ENCODE measurements around the gene HUNK. TPM values are rescaled to one million over a fixed set of nuclear protein-coding genes. Genes with fewer than 3 reads are reported as not detected.
"Not testable (repeated sequence)": the region's sequence is repeated elsewhere in the genome, so short reads cannot be mapped to it uniquely, and the experiment has no call there.

HUNK gene
- under 1 TPM in 1 of 2 experiments, not detected in 1; 0.15 TPM for total RNA-seq

GRCh38 chr21:31872452-31873274 lies at the start of gene HUNK:
Gene HUNK, plus strand, starts transcription at chr21:31873020. Its CDS starts 655 bp downstream, at chr21:31873675.
- ChIA-PET POLR2A (no interaction called here), CTCF (no interaction called here)

GRCh38 chr21:31829736-31830472 lies 42.9 kb upstream of the HUNK start:
- ChIA-PET POLR2A (no interaction called here), CTCF (no interaction called here)

- ChIA-PET POLR2A (no interaction called here), CTCF (no interaction called here)
Measured at GRCh38 chr21:31830701-31831100, 42.1 kb upstream of the HUNK start.

- POLR2A ChIA-PET: no interaction called here
- CTCF ChIA-PET: no interaction called here
Measured at GRCh38 chr21:31837041-31837440, 35.8 kb upstream of the HUNK start.

- ChIA-PET POLR2A (no interaction called here), CTCF (no interaction called here)
Measured at GRCh38 chr21:31837618-31838390, 35.0 kb upstream of the HUNK start.

GRCh38 chr21:31838586-31839355 lies 34.0 kb upstream of the HUNK start:
- CTCF ChIA-PET: no interaction called here
- POLR2A ChIA-PET: no interaction called here

GRCh38 chr21:31844206-31844605 lies 28.6 kb upstream of the HUNK start:
- CTCF ChIA-PET: no interaction called here
- POLR2A ChIA-PET: no interaction called here

- ChIA-PET POLR2A (no interaction called here), CTCF (interaction anchor here (1.0 kb wide), 1 partner anchor 21 kb away, joined by 3 read pairs; no protein-coding TSS in a partner anchor)
Measured at GRCh38 chr21:31845151-31845729, 27.6 kb upstream of the HUNK start.

- ChIA-PET POLR2A (no interaction called here), CTCF (no interaction called here)
Measured at GRCh38 chr21:31846690-31847089, 26.1 kb upstream of the HUNK start.

- ChIA-PET CTCF (interaction anchor here (0.7 kb wide), 1 partner anchor 18 kb away, joined by 3 read pairs; no protein-coding TSS in a partner anchor), POLR2A (no interaction called here)
Measured at GRCh38 chr21:31847761-31848160, 25.1 kb upstream of the HUNK start.

GRCh38 chr21:31848326-31848985 lies 24.4 kb upstream of the HUNK start:
- CTCF ChIA-PET: no interaction called here
- POLR2A ChIA-PET: no interaction called here

- POLR2A ChIA-PET: no interaction called here
- CTCF ChIA-PET: no interaction called here
Measured at GRCh38 chr21:31850886-31851285, 21.9 kb upstream of the HUNK start.

- ChIA-PET CTCF (no interaction called here), POLR2A (no interaction called here)
Measured at GRCh38 chr21:31855180-31855579, 17.6 kb upstream of the HUNK start.

GRCh38 chr21:31857096-31857495 lies 15.7 kb upstream of the HUNK start:
- CTCF ChIA-PET: no interaction called here

GRCh38 chr21:31857631-31858030 lies 15.2 kb upstream of the HUNK start:
- POLR2A ChIA-PET, CTCF ChIA-PET: not testable (repeated sequence)

More at GRCh38 chr21:31857096-31857495, 15.7 kb upstream of the HUNK start:
- POLR2A ChIA-PET: no interaction called here

GRCh38 chr21:31860851-31861250 lies 12.0 kb upstream of the HUNK start:
- CTCF ChIA-PET: no interaction called here
- POLR2A ChIA-PET: no interaction called here

- CTCF ChIA-PET: no interaction called here
- POLR2A ChIA-PET: no interaction called here
Measured at GRCh38 chr21:31862078-31862477, 10.7 kb upstream of the HUNK start.

GRCh38 chr21:31865429-31865970 lies 7.3 kb upstream of the HUNK start:
- ChIA-PET POLR2A (no interaction called here), CTCF (interaction anchor here (0.5 to 1.5 kb wide), 5 partner anchors 18 to 408 kb away, joined by 3 read pairs; no protein-coding TSS in a partner anchor)

GRCh38 chr21:31866077-31866511 lies 6.7 kb upstream of the HUNK start:
- ChIA-PET CTCF (interaction anchor here (0.5 to 1.5 kb wide), 5 partner anchors 19 to 408 kb away, joined by 3 read pairs; no protein-coding TSS in a partner anchor), POLR2A (no interaction called here)
